Stimulated activated CD8-positive, alpha-beta memory T cell treated with anti-CD3 and anti-CD28 coated beads, Interleukin-12 subunit alpha, Interleukin-12 subunit beta, amount 100 ng/mL, for 24 hours (primary cell): ENCODE measurements around the gene STEAP1B.
"Not testable (repeated sequence)": the region's sequence is repeated elsewhere in the genome, so short reads cannot be mapped to it uniquely, and the experiment has no call there.

Source experiments
- DNase-seq: peaks from one replicate; pipeline ENCODE4 v3.0.0-alpha.2; 2020; ENCODE audit errors: extremely low read depth

Gene STEAP1B

DNA sequence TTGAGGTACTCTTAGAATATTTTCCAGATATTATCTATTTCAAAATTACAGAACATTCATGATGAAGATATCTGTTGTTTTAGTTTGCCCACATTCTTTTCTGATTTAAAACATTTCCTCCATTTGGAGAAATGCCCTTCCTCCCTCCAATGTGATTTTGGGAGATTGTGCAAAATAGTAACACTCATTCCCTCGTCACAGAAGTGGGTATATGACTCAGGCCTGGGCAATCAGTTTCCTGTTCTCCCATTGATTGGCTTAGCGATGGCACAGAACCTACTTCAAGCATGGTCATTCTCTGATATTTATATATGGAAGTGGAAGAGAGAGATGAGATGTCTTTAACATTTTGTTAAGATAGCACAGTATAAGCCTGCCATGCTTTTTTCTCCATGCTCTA, 3.1 kb downstream of the STEAP1B start:
- not testable (repeated sequence) for DNase-seq

DNA sequence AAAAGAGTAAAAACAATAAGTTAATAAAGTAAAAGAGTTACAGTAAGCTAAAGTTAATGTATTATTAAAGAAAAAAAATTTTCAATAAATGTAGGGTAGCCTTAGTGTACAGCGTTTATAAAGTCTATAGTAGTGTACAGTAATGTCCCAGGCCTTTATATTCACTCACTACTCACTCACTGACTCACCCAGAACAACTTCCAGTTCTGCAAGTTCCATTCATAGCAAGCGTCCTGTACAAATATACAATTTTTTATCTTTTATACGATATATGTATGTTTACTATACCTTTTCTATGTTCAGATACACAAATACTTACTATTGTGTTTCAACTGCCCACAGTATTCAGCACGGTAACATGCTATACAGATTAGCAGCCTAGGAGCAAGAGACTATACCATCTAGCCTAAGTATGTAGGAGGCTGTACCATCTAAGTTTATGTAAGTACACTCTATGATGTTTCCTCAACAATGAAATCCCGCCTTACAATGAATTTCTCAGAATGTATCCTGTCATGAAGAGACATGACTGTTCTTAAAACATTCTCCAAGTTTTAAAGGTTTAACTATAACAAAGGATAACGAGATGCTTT, 3.6 kb downstream of the STEAP1B start:
- not testable (repeated sequence) for DNase-seq

DNA sequence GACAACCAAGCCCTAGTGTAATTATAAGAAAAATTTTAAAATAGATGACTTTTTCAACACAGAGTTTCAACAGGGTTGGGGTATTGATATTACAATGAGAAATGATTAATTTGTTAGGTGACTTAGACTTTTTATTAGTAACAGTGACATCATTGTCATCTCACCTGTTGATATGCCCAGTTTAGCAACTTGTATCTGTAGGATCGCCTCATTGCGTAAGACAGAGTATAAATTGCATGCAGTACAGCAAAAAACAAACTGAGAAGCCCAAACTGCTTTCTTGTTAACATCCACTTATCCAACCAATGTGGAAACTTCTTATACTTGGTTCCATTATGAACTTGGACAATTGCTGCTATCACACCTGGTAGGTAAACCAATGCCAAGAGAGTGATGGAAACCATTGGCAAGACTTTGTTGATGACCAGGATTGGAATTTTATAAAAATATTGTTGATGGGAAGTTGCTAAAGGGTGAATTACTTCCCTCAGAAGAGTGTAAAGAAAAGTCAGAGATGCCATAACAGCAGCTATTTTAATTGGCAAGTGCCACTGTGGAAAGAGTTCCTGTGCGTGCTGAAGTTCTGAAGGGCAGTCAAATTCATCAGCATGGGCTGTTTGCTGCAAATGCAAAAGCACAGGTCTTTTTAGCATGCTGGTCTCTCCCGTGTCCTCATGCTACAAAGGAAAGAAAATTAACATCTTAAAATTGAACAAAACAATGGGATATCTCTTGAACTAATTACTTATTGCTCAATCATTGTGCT, 6.6 kb downstream of the STEAP1B start:
- DNase-seq = not testable (repeated sequence)

DNA sequence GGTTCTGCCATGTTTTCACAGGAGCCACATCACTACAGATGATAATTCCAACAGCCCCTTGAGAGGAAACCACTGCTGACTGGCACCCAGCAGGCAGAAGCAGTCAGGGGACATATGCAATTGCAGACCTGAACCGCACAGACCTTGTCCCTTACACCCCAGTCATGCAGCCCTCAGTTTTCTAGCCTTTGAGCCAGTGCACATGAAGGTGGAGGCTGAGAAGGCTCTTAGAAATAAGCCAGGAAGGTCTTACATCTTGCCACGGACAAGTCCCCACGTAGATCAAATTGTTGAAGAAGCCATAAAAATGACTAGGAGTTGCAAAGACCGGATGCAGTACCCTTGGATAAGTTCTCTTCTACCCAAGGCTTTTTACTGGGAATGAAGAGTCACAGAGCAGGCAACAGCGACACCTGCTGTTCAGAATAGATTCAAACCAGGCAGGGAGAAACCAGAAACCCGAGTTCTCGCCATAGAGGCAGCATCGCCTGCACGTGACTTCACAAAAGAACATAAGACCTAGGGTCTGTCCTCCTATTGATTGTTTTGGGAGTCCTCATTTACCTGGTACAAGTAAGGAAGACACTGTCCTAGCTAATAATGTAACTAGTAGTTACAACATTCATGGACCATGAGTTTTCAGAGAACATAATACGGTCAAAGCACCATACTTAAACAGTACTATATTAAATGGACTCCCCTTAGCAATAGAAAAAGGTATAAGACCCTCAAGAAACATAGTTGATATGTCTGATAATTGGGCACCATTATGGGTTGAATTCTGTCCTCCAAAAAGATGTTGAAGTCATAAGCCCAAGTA, 11.1 kb downstream of the STEAP1B start:
- peak; percentile 7 for DNase-seq

DNA sequence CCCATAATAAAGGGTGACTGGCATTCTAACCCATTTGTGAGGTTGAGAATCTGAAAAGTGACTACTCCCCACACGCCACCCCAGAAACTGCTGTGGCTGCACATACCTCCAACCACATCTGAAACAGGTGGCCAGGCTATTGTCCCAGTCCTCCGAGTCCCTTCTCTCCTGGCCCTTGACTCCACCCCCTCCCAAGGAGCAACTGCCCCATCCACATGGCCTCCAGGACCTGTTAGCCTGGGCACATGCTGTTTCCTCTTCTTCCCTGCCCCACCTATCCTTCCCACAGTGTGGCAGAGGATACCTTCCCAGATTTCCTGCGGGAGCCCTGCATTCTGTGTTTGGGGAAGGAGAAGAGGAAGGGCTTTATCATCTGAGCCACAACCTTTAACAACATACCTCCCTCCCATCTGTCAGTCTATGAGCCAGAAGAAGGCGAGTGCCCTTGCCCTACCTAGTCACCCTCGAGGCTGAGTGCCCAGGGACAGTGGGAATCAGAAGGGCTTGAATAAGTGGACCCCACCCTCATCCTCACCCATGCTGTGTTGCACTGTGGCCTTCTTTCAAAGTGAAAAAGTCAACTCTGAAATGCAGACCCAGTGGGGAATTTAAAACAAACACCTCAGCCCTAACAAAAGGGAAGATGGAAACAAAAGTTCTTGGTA, 11.9 kb downstream of the STEAP1B start:
- DNase-seq = no peak

DNA sequence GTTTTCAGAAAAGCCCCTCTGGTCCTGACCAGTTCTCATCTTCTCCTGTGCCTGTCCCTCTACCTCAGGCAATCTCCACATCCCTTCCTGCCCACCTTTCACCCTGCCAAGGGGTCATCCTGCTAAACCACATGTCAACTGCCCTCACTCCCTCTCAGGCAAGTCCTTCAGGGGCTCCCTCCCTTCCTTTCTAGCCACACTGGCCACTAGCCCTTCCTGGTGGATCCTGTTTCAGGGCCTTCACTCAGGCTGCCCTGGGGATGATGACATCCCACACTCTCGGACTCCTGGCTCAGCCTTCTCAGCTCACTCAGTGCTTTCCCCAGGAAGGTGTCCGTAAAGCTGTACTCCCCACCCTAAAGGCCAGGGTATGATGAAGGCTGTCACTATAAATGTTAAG, 13.4 kb downstream of the STEAP1B start:
- no peak for DNase-seq

DNA sequence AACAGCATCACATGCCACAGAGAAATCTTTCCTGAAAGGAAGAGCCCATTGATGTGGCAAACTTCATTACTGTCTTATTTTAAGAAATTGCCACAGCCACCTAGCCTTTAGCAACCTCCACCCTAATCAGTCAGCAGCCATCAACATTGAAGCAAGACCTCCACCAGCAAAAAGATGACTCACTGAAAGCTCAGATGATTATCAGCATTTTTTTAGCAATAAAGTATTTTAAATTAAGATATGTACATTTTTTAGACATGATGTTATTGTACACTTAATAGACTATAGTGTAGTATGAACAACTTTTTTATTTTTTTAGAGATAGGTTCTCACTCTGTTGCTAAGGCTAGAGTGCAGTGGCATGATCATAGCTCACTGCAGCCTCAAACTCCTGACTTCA, 14.8 kb downstream of the STEAP1B start:
- DNase-seq = no peak

DNA sequence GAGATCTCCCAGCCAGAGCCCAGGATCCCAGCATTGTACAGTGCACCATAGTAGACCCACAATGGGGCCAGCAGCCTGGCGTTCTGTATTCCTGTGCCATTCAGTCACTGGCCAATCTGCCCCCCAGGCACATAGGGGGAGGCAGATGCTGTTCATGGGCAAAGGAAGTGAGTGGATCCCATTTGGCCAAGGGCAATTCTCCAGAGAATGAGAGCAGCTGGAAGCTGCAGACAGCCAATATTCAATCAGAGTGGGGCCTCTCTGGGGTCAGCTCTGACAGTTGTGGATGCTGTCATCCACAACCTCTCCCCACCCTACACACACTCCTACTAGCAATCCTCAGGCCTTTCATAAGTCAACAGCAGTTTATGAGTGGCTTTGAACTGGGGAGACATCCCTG, 17.5 kb downstream of the STEAP1B start:
- no peak for DNase-seq

DNA sequence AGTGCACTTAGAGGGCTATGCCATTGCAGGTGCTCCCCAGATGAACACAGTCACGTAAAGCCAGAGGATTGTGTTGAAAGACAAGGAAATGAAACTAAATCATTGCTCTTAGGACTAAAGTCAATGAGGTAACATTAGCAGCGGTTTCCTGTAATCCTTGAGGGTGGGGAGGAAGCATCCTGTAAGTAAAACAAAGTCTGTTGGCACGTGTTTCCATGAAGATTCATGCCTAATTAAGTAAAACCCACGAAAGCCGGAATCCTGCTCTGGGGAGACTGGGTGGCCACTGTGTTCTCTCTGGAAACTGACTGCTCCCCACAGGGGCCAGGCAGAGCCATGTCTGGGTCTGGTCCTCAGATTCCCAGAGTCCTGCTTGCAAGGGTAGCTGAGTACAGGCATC, 18.3 kb downstream of the STEAP1B start:
- DNase-seq = no peak

DNA sequence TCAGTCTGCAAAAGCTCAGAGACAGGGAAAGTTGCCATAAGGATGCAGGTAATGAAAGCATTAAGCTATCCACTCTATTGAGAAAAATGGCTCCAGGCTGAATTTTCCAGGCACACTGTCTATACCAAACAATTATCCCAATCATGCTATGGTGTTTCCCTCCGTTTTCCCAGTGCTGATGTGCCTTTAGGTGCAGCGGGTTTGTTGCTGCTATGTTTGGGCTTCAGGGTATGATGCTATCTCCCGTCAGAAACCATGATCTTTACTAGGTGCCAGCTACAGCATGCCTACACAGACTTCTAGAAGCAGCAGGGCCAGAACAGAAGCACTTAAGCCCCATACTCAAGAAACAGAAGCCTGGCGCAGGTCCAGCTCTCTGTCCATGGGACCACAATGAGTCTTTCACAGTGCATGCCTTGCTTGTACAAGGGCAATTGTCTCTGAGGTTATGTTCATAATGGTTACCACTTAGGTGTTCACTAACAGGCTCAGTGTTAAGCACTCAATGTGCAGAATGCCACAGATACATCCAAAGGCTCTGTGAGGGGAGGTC, 19.4 kb downstream of the STEAP1B start:
- DNase-seq = no peak

DNA sequence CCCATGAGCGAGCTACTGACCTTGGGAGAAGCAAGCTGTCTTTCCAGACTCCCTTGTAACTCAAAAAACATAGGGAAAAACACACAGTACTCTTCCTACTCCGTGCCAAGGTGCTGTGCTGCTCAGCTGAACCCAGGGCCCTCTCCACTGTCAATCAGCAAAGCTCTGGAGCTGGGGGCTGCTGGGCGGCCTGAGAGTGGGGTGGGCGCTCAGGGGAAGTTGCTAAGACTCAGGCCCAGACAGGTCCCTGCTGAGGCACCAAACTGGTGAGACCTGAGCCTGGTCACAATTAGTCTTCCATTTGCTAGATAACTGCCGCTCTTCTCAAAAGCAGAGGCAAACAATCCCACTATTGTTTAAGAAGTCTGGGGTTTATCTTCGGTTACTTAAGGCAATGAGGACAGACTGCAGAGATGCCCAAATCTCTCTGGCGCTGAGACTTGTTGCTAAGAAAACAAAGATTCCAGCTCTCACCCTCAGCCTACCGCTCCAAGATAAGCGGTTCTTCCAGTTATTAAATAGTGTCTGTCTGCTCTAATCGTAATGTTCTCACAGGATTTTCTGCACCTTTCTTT, 22.0 kb downstream of the STEAP1B start:
- no peak for DNase-seq

DNA sequence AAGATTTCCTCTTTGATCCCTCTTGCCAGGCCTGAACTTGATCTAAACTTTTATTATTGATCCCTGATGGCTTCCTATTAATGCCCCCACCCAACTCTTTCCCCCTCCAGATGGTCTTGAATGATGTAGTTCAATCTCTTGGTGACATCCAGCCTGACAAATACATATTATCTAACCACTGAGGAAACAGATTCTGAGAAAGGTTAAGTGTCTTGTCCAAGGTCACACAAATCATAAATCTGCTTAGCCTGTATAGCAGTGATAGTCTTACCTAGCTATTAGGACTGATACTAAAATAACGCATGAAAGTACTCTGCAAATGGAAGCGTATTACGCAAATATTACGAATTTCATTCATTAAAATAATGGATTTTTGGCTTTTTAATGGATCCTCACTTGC, 22.7 kb downstream of the STEAP1B start:
- DNase-seq = no peak

DNA sequence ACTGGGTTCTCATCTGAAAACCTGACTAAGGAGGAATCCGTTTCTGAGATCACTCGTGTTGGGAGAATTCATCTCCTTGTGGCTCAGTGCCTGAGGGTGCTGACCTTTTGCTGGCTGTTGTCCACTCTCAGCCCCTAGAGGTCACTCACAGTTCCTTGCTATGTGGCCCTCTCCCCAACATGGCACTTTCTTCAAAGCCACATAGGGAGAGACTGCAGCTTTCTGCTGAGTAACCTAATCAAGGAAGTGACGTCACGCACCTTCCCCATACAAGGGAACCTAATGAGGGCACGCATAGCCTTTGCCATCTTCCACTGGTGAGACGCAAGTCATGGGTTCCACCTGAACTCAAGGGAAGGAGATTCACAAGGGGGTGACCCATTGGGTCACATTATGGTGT, 23.2 kb downstream of the STEAP1B start:
- DNase-seq = no peak

DNA sequence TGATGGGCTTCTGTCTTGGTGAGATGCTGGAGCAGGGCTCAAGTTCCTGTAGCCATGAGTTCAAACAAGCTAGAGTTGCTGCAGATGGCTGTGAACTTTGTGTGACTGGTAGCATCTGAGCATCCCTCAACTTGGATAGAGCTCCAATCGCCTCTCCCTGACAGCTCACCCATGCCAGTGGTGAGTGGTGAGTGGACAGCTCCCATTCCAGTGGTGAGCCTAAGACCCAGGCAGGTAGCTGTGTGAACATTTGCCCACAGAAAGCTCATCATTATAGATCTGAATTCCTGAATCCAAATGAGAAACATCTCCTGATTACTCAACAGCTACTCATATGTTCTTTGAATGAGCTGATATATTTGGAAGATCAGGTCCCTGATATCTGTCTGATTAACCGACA, 25.3 kb downstream of the STEAP1B start:
- DNase-seq = no peak

DNA sequence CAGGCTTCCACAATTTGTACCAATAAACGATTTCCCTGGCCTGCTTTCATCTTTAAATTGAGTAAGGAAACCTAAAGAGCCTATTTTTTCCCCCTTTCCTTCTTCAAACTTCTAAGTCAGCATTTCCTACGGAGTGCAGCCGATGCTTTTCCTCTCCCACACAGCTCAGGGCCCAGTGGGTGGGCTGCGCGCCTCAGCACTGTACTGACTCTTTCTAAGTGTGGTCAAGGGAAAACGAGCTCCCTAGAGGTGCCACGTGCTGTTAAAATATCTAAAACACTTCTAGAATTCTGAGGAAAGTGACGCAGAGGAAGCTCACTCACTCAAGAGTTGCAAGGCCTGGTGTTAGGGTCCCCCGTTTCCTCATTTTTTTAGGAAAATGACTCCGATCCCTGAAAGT, 29.0 kb downstream of the STEAP1B start:
- DNase-seq = no peak

DNA sequence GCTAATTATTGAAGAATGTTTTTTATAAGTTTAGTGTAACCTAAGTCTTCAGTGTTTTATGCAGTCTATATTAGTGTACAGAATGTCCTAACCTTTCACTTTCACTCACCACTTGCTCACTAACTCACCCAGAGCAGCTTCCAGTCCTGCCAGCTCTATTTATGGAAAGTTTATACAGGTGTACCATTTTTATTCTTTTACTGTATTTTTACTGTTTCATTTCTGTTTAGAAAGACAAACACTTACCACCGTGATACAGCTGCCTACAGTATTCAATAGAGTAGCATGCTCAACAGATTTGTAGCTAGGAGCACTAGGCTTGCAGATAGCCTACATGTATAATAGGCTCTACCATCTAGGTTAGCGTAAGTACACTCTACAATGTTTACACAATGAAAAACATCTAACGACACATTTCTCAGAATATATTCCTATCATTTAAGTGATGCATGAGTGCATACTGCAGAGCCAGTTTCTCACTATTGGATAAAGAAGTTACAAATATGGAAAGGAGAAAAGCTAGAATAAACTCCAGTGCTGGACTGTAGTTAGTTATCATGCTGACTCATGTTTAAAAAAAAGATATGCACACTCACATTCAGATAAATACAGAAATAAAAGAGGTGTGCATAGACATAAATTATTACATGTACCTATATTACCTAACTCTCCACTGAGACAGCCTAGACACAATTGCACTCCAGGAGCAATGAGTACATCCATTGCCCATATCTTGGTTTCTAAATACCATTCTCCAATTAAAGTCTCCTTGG, 30.4 kb downstream of the STEAP1B start:
- DNase-seq = no peak

DNA sequence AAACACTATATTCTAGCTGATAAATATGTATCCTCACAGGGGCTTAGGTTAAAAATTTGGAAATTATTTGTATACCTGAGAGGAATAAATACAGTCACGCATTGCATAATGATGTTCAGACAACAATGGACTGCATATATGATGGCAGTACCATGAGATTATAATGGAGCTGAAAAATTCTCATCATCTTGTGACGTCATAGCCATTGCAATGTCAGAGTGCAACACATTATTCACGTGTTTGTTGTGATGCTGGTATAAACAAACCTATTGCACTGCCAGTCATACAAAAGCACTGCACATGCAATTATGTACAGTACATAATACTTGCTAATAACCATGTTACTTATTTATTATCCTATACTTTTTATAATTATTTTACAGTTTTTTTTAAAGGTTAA, 31.4 kb downstream of the STEAP1B start:
- DNase-seq = no peak

DNA sequence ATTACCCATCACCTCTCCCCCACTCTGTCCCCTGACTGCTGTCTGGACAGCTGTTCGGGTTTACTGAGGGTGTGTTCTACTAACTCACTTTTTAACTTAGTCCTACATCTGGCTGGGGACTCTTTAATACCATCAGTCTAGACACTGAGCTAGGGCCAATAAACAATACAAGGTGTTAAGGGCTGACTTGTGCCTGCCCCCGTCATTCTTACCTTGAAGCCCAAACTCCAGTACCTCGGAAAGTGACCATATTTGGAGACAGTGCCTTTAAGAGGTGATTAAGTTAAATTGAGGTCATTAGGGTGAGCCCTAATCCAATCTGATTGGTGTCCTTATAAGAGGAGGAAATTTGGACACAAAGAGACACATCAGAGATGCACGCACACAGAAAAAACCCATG, 35.7 kb downstream of the STEAP1B start:
- no peak for DNase-seq

DNA sequence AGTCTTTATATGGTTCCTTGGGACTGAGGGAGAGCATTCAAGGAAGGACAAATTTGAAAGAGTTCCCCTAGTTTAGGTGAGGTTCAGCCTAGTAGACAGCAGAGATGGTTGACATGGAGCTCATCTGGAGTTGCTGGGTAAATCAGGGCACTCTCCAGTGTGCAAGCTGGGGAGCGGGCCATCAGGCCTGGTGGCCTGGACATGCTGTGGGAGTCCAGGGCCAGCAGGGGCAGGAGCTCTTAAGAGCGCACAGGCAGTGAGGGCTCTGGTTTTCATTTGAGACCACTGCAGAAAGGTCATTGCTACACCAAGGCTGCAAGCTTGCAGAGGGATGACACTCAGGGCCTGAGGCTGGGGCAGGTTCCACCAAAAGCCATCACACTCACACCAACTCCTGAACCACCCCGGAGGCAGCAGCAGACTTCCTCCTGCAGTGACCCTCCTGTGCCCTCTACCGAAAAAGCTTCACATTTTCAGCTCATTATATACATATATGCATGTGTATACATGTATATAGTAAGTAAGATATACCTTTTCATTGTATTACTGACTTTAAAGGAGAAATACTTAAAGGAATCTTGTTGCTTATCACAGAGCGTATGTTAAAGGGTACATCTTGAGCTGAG, 39.5 kb downstream of the STEAP1B start:
- DNase-seq = no peak

DNA sequence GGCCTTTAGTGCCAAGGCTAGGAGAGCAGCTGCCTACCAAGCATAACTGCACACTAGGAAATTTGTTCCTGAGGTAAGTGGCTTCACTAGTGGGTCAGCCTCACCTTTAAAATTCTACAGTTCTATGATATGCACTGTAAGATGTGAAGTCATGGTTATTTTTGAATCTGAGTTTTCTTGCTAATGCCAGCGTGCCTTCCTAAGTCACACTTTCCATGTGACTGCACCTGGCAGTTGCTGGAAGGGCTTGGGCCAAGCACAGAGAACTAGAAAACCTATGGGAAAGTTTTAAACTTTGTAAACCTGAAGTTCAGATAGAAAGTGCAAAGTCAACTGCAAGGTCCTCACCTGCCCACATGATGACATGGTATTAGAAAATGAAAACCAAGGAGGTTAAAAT, 42.5 kb downstream of the STEAP1B start:
- no peak for DNase-seq
